HepG2 (cell line): ENCODE measurements around the gene STXBP4. TPM values are rescaled to one million over a fixed set of nuclear protein-coding genes. Genes with fewer than 3 reads are reported as not detected.

Experiments
- ATAC-seq: fragments of 200-7000 bp; cut with Tn5 transposase; 3 replicates; pipeline ENCODE4 v1.9.1; 2020; ENCODE audit warnings: mild to moderate bottlenecking, moderate library complexity
- BruUV-seq: library from RNA; stranded (reverse); fragments of 400-500 nt; replicated peaks from 2 replicates; lab custom pipeline; 2021; lab: Mats Ljungman, UMichigan
- CTCF ChIA-PET: fragments of 300-600 bp; formaldehyde crosslinking; extraction: SDS; loops from one replicate; lab custom pipeline; 2021; ENCODE audit warnings: low total read pairs, inconsistent platforms, low intra/inter-chr PET ratio; lab: Yijun Ruan, JAX
- POLR2A ChIA-PET: fragments of 350-600 bp; sonication (Branson Sonifier 250); formaldehyde crosslinking; loops from one replicate; lab custom pipeline; 2020; ENCODE audit warnings: antibody characterized with exemption, inconsistent platforms; lab: Yijun Ruan, JAX
- DNase-seq: peaks from one replicate; pipeline ENCODE4 v3.0.0-alpha.2; 2015; ENCODE audit warnings: low spot score
- FAIRE-seq: peaks from 3 replicates; lab custom pipeline; 2011; peaks lifted over from hg19 to GRCh38; lab: Jason Lieb, UNC
- H2AFZ ChIP-seq: one replicate; pipeline ENCODE4 v1.6.1; 2011; ENCODE audit warnings: low read length, inconsistent platforms
- H3K27ac ChIP-seq: fragments of 300-600 bp; 3 replicates; pipeline ENCODE4 v1.8.0; 2011; ENCODE audit warnings: mixed run types, mild to moderate bottlenecking, mixed read lengths, low read length, inconsistent platforms; ENCODE audit not compliant: insufficient read depth; ENCODE audit errors: extremely low read length
- H3K27me3 ChIP-seq, 2 experiments: fragments of 200-600 bp in 1 of 2; 2 replicates in 1 of 2; 3 replicates in 1 of 2; pipeline versions ENCODE4 v1.6.0 to v1.8.0; 2011; ENCODE audit warnings: low read length in 2 of 2, mild to moderate bottlenecking in 2 of 2, moderate library complexity in 2 of 2, inconsistent platforms in 1 of 2; ENCODE audit not compliant: insufficient read depth in 2 of 2, control insufficient read depth in 1 of 2
- H3K36me3 ChIP-seq, 2 experiments: fragments of 200-600 bp in 1 of 2; replicated peaks in 1 of 2; 2 replicates in 1 of 2; 3 replicates in 1 of 2; pipeline versions ENCODE4 v1.5.1 to v1.8.0; 2011; ENCODE audit warnings: low read length in 2 of 2, inconsistent platforms in 1 of 2; ENCODE audit not compliant: insufficient read depth in 2 of 2, control insufficient read depth in 1 of 2
- H3K4me1 ChIP-seq: 2 replicates; pipeline ENCODE4 v1.5.1; 2012; ENCODE audit warnings: low read length, inconsistent platforms; ENCODE audit not compliant: insufficient read depth
- H3K4me2 ChIP-seq: 2 replicates; pipeline ENCODE4 v1.6.0; 2011; ENCODE audit warnings: low read depth, low read length, inconsistent platforms
- H3K4me3 ChIP-seq, 3 experiments: fragments of 200-600 bp in 1 of 3; sonication (generic), shearing (Covaris generic) in 1 of 3; replicated peaks in 1 of 3; 2 replicates each; pipeline ENCODE4 v1.5.1; 2011 to 2016; ENCODE audit warnings: low read length in 3 of 3, inconsistent platforms in 2 of 3, low read depth in 2 of 3, mild to moderate bottlenecking in 2 of 3, control low read depth in 1 of 3, mixed read lengths in 1 of 3; ENCODE audit not compliant: insufficient read depth in 1 of 3
- H3K79me2 ChIP-seq: one replicate; pipeline ENCODE4 v1.6.1; 2011; ENCODE audit warnings: low read length, inconsistent platforms; ENCODE audit not compliant: insufficient read depth
- H3K9ac ChIP-seq: 2 replicates; pipeline ENCODE4 v1.6.0; 2011; ENCODE audit warnings: mild to moderate bottlenecking, low read depth, low read length, inconsistent platforms; ENCODE audit not compliant: insufficient read depth
- H3K9me3 ChIP-seq: 2 replicates; pipeline ENCODE4 v1.5.1; 2012; ENCODE audit warnings: mild to moderate bottlenecking, low read length
- H4K20me1 ChIP-seq: 2 replicates; pipeline ENCODE4 v1.6.0; 2011; ENCODE audit warnings: inconsistent platforms, mild to moderate bottlenecking, low read length, moderate library complexity; ENCODE audit not compliant: insufficient read depth
- CENPX ChIP-seq: sonication (generic); formaldehyde crosslinking; IDR thresholded peaks from 2 replicates; pipeline ENCODE4 v1.9.0; 2021; ENCODE audit warnings: mild to moderate bottlenecking, missing genetic modification reagents, moderate library complexity
- HNF4A ChIP-seq: sonication (generic); formaldehyde crosslinking; IDR thresholded peaks from 2 replicates; pipeline ENCODE4 v1.4.0; 2020; ENCODE audit warnings: missing genetic modification reagents
- HNF4G ChIP-seq, 2 experiments: sonication (generic) in 1 of 2; formaldehyde crosslinking in 1 of 2; IDR thresholded peaks; 2 replicates each; pipeline versions ENCODE4 v1.4.0 to v1.6.1; 2011 to 2020; ENCODE audit warnings: borderline replicate concordance in 2 of 2, low read depth in 2 of 2, mild to moderate bottlenecking in 2 of 2, low read length in 1 of 2, missing genetic modification reagents in 1 of 2, moderate library complexity in 1 of 2
- IRX3 ChIP-seq: sonication (generic); formaldehyde crosslinking; IDR thresholded peaks from 2 replicates; pipeline ENCODE4 v1.8.1; 2023; ENCODE audit warnings: mild to moderate bottlenecking, low read depth, missing genetic modification reagents, borderline replicate concordance
- JARID2 ChIP-seq: sonication (generic); formaldehyde crosslinking; IDR thresholded peaks from 2 replicates; pipeline ENCODE4 v1.8.1; 2023; ENCODE audit warnings: missing genetic modification reagents, inconsistent platforms; ENCODE audit not compliant: insufficient replicate concordance
- KDM3A ChIP-seq: IDR thresholded peaks from 2 replicates; pipeline ENCODE4 v1.6.1; 2018; ENCODE audit warnings: low read depth, missing compliant biosample characterization
- MIXL1 ChIP-seq: IDR thresholded peaks from 2 replicates; pipeline ENCODE4 v1.6.1; 2016
- MYC ChIP-seq: sonication (generic); formaldehyde crosslinking; IDR thresholded peaks from 2 replicates; pipeline ENCODE4 v1.9.0; 2021; ENCODE audit warnings: missing genetic modification reagents, borderline replicate concordance
- NR2F6 ChIP-seq, 2 experiments: IDR thresholded peaks; 2 replicates each; pipeline ENCODE4 v1.6.1; 2016; ENCODE audit warnings: antibody characterized with exemption in 1 of 2, mild to moderate bottlenecking in 1 of 2
- PAF1 ChIP-seq: IDR thresholded peaks from 2 replicates; pipeline ENCODE4 v1.6.1; 2016; ENCODE audit warnings: missing genetic modification reagents, missing compliant biosample characterization
- PRMT3 ChIP-seq: sonication (generic); formaldehyde crosslinking; IDR thresholded peaks from 2 replicates; pipeline ENCODE4 v1.8.1; 2022; ENCODE audit warnings: low read depth, mild to moderate bottlenecking, moderate library complexity, missing genetic modification reagents, borderline replicate concordance
- REL ChIP-seq: sonication (generic); formaldehyde crosslinking; conservative IDR thresholded peaks from 2 replicates; pipeline ENCODE4 v1.8.0; 2022; ENCODE audit warnings: mild to moderate bottlenecking, missing genetic modification reagents, moderate library complexity
- SMAD9 ChIP-seq: sonication (generic); formaldehyde crosslinking; IDR thresholded peaks from 2 replicates; pipeline ENCODE4 v1.5.1; 2020; ENCODE audit warnings: mild to moderate bottlenecking, missing genetic modification reagents
- ZNF136 ChIP-seq: sonication (generic); formaldehyde crosslinking; IDR thresholded peaks from 2 replicates; pipeline ENCODE4 v1.8.1; 2022; ENCODE audit warnings: low read depth, mild to moderate bottlenecking, moderate library complexity, missing genetic modification reagents
- ZNF282 ChIP-seq: fragments of 450-650 bp; IDR thresholded peaks from 2 replicates; pipeline ENCODE4 v1.6.1; 2018; ENCODE audit not compliant: partially characterized antibody
- ZNF441 ChIP-seq: sonication (generic); formaldehyde crosslinking; IDR thresholded peaks from 2 replicates; pipeline ENCODE4 v1.7.0; 2021; ENCODE audit warnings: missing genetic modification reagents, borderline replicate concordance
- ZNF550 ChIP-seq: sonication (generic); formaldehyde crosslinking; IDR thresholded peaks from 2 replicates; pipeline ENCODE4 v1.4.0; 2020; ENCODE audit warnings: mild to moderate bottlenecking, missing genetic modification reagents, borderline replicate concordance
- ZNF614 ChIP-seq: IDR thresholded peaks from 2 replicates; pipeline ENCODE4 v1.6.1; 2018; ENCODE audit warnings: missing biosample characterization, missing genetic modification reagents, inconsistent platforms, borderline replicate concordance
- in situ Hi-C: cut with HindIII; loops from 2 replicates; pipeline ENCODE4 v1.10.0; 2017; ENCODE audit warnings: low pct_unique_long_range_greater_than_20kb; ENCODE audit not compliant: extremely low pct_ligation_motif_present
- intact Hi-C: fragments of 100-400 bp; cut with micrococcal nuclease; formaldehyde crosslinking; loops from one replicate; pipeline ENCODE4 v1.10.0; 2022; ENCODE audit not compliant: unreplicated experiment
- polyA plus RNA-seq, 8 experiments: library from polyadenylated mRNA; depleted of rRNA in 3 of 8; stranded (reverse) in 7 of 8; unstranded in 1 of 8; fragments of >200 nt; fragmentation: Illumina TruSeq in 4 of 8; extraction: Trizol in 4 of 8; gene quantifications; 2 replicates each; pipeline versions ENCODE4 v1.2.1 to v1.2.3, GENCODE V29; 2011 to 2016; ENCODE audit warnings: low read depth in 4 of 8, missing spikeins in 1 of 8, mixed read lengths in 1 of 8; ENCODE audit not compliant: insufficient read depth in 1 of 8
- total RNA-seq, 5 experiments: library from RNA; depleted of rRNA; stranded (reverse); fragments of >200 nt; fragmentation: Illumina TruSeq; extraction: Trizol; gene quantifications; 2 replicates each; pipeline ENCODE4 v1.2.3, GENCODE V29; 2016; ENCODE audit warnings: low read depth in 1 of 5
- TF ChIP-seq, protein P1 (sequence below): sonication (generic); formaldehyde crosslinking; conservative IDR thresholded peaks from 2 replicates; pipeline ENCODE4 v1.4.0; 2020; ENCODE audit warnings: missing genetic modification reagents

Gene STXBP4
- total and polyA plus RNA-seq, 2 of the 13 experiments (the other 11 are each of a cell fraction or from before 2014, with no cell fraction given): 8.5 to 36.1 TPM

DNA sequence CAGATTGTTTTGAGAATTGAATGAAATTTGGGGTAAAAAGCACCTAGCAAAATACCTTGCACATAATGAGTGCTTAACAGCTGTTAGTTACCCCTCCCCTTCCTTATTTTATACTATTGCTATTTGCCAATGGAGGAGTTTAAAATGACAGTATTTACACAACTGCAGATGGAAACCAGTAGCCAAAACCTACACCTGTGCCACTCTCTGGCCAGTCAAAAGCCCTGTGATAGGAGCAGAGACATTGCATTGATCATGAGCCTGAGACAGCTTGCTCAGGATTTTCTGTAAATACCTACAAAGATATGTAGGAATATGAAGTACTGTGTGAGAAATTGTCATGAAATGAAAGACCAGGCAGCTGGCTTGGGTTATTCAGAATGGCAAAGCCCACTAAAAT lies 180.9 kb downstream of the STXBP4 start:
- Histone ChIP-seq H3K4me3 (no peak overlapping the region), H3K9ac (no peak overlapping the region), H2AFZ (no peak overlapping the region), H3K27me3 (no peaks in the 10 kb centered on the region), H3K79me2 (no peaks in the 10 kb centered on the region), H3K36me3 (peaks cover 0 to 2% of the 10 kb centered on the region in 2 experiments; a peak in 2 of 5 replicates), H4K20me1 (no peaks in the 10 kb centered on the region), H3K27ac (no peak overlapping the region), H3K4me1 (no peaks in the 10 kb centered on the region), H3K4me2 (no peak overlapping the region), H3K9me3 (no peaks in the 10 kb centered on the region)
- DNase-seq (no peak), ATAC-seq (no peak), FAIRE-seq (no peak)
- in situ Hi-C loops (no loop called here), intact Hi-C loops (no loop called here)
- POLR2A ChIA-PET: interaction anchor here (1.8 kb wide), 1 partner anchor 15 kb away, joined by 3 read pairs; no protein-coding TSS in a partner anchor
- CTCF ChIA-PET: no interaction called here
- no TSS peak for BruUV-seq
- TF ChIP-seq SMAD9 (CRISPR knock-in tag) (no peak), ZNF550 (CRISPR knock-in tag) (no peak), HNF4G (IDR thresholded peaks at IDR 0.05; ENCODE audit: borderline replicate concordance, low read depth, low read length) (no peak), HNF4G (CRISPR knock-in tag; IDR thresholded peaks at IDR 0.05; ENCODE audit: borderline replicate concordance, low read depth) (no peak), ZNF614 (no peak), IRX3 (CRISPR knock-in tag) (no peak), CENPX (CRISPR knock-in tag) (no peak), PRMT3 (CRISPR knock-in tag) (no peak), MYC (no peak), MIXL1 (CRISPR knock-in tag) (no peak), KDM3A (no peak), HNF4A (CRISPR knock-in tag) (no peak), ZNF282 (no peak), JARID2 (no peak), NR2F6 (IDR thresholded peaks at IDR 0.05) (no peak), NR2F6 (CRISPR knock-in tag; IDR thresholded peaks at IDR 0.05) (no peak), ZNF441 (CRISPR knock-in tag) (no peak), REL (CRISPR knock-in tag) (no peak), ZNF136 (CRISPR knock-in tag) (no peak), PAF1 (CRISPR knock-in tag) (no peak)
- TF ChIP-seq, protein P1, sequence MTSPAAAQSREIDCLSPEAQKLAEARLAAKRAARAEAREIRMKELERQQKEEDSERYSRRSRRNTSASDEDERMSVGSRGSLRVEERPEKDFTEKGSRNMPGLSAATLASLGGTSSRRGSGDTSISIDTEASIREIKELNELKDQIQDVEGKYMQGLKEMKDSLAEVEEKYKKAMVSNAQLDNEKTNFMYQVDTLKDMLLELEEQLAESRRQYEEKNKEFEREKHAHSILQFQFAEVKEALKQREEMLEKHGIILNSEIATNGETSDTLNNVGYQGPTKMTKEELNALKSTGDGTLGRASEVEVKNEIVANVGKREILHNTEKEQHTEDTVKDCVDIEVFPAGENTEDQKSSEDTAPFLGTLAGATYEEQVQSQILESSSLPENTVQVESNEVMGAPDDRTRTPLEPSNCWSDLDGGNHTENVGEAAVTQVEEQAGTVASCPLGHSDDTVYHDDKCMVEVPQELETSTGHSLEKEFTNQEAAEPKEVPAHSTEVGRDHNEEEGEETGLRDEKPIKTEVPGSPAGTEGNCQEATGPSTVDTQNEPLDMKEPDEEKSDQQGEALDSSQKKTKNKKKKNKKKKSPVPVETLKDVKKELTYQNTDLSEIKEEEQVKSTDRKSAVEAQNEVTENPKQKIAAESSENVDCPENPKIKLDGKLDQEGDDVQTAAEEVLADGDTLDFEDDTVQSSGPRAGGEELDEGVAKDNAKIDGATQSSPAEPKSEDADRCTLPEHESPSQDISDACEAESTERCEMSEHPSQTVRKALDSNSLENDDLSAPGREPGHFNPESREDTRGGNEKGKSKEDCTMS (CRISPR knock-in tag): no peak
